ENCODE results near the gene PRSS27. TPM values are rescaled to one million over a fixed set of nuclear protein-coding genes. Genes with fewer than 3 reads are reported as not detected.

The PRSS27 gene
- total RNA-seq, 3 donors from 2014 or later (not counting 1 experiment from before 2014, with no cell fraction given), result 0.42 to 1.3 (median 1.2) TPM

DNA sequence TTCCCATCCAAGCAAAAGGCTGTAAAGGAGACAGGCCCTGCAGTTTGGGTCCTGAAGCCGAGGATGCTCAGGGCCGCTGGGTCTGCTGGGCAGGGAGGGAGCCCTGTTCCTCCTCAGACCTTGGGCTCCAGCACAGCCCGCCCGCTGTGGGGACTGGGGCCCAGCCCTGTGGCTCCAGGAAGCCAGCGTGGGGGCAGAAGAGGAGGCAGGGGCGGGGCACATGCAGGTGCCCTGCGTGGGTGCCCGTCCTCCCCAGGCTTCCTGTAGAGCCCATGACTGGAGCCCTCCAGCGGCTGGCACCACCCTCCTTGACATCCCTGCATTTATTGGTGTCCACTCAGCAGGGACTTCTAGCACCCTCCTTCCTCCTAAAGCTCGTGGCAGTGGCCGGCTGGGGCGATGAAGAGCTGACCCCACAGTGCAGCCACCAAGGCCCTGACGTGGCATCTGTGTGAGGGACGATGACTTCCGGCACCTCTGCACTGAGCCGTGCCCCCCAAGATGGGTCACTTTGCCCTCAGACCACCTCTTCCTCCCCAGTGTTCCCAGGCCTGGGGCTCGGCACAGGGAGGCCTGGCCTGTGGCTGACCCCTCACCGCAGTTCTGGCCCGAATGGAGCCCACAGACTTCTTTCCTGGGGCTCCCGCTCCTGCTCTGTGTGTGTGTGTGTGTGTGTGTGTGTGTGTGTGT, 9.9 kb downstream of the PRSS27 start:
- TF ChIP-seq, protein P1, sequence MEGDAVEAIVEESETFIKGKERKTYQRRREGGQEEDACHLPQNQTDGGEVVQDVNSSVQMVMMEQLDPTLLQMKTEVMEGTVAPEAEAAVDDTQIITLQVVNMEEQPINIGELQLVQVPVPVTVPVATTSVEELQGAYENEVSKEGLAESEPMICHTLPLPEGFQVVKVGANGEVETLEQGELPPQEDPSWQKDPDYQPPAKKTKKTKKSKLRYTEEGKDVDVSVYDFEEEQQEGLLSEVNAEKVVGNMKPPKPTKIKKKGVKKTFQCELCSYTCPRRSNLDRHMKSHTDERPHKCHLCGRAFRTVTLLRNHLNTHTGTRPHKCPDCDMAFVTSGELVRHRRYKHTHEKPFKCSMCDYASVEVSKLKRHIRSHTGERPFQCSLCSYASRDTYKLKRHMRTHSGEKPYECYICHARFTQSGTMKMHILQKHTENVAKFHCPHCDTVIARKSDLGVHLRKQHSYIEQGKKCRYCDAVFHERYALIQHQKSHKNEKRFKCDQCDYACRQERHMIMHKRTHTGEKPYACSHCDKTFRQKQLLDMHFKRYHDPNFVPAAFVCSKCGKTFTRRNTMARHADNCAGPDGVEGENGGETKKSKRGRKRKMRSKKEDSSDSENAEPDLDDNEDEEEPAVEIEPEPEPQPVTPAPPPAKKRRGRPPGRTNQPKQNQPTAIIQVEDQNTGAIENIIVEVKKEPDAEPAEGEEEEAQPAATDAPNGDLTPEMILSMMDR (IDR thresholded peaks at IDR 0.05), result no peak
- Histone ChIP-seq H3K36me3 (ENCODE audit: control insufficient read depth, insufficient read depth, low read length) (peaks cover 30% of the 10 kb centered on the region), H3K4me1 (ENCODE audit: control insufficient read depth, insufficient read depth, low read length) (peaks cover under 1% of the 10 kb centered on the region), H3K27ac (ENCODE audit: low read length) (no peak overlapping the region), H3K27me3 (ENCODE audit: control insufficient read depth, insufficient read depth, low read length) (no peaks in the 10 kb centered on the region), H3K4me3 (ENCODE audit: low read length) (no peak overlapping the region), H3K9me3 (ENCODE audit: control insufficient read depth, insufficient read depth, low read length) (no peaks in the 10 kb centered on the region)
- DNase-seq (no peak), ATAC-seq (no peak)
- Mint-ChIP-seq H3K36me3 (no peaks in the 10 kb centered on the region), H3K27me3 (ENCODE audit: low read depth in 2 of 2) (peaks cover 0 to 9% of the 10 kb centered on the region in 2 donors), H3K9me3 (no peaks in the 10 kb centered on the region), H3K4me1 (peaks cover 4 to 5% of the 10 kb centered on the region in 2 donors), H3K27ac (no peak overlapping the region), H3K4me3 (no peak overlapping the region)
- intact Hi-C loops (cut with micrococcal nuclease), result no loop called here
- 81% methylated on average over 20 of the region's 20 CpGs for WGBS (ENCODE audit: insufficient coverage)

DNA sequence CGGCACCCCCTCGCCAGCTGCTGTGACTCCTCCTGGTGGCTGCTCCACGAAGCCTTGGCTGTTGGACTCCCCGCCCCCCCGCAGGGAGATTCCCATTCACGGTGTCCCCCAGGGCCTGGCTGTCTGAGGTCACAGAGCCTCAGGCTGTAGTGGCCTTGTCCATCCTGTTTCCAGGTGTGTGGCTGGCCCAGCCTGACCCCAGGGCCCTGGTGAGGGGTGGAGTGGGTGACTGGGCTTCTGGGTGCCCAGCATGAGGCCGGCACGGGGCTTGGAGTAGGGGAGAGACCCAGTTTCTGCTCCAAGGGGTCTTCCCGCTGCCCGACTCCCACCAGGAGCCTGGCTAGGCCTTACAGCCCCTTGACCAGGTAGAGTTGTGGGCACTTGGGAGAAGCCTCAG, 10.4 kb downstream of the PRSS27 start:
- Mint-ChIP-seq H3K27me3 (ENCODE audit: low read depth in 2 of 2) (peaks cover 0 to 3% of the 10 kb centered on the region in 2 donors), H3K9me3 (no peaks in the 10 kb centered on the region), H3K27ac (no peak overlapping the region), H3K36me3 (no peaks in the 10 kb centered on the region), H3K4me1 (no peaks in the 10 kb centered on the region), H3K4me3 (no peak overlapping the region)
- intact Hi-C loops (cut with micrococcal nuclease), result no loop called here
- Histone ChIP-seq H3K4me3 (ENCODE audit: low read length) (no peak overlapping the region), H3K4me1 (ENCODE audit: control insufficient read depth, insufficient read depth, low read length) (no peaks in the 10 kb centered on the region), H3K27ac (ENCODE audit: low read length) (no peak overlapping the region), H3K27me3 (ENCODE audit: control insufficient read depth, insufficient read depth, low read length) (no peaks in the 10 kb centered on the region), H3K9me3 (ENCODE audit: control insufficient read depth, insufficient read depth, low read length) (no peaks in the 10 kb centered on the region), H3K36me3 (ENCODE audit: control insufficient read depth, insufficient read depth, low read length) (peaks cover 35% of the 10 kb centered on the region)
- 96% methylated on average over 10 of the region's 10 CpGs for WGBS (ENCODE audit: insufficient coverage)
- DNase-seq, result no peak
- TF ChIP-seq, protein P1 (IDR thresholded peaks at IDR 0.05), result no peak
- no peak for ATAC-seq

DNA sequence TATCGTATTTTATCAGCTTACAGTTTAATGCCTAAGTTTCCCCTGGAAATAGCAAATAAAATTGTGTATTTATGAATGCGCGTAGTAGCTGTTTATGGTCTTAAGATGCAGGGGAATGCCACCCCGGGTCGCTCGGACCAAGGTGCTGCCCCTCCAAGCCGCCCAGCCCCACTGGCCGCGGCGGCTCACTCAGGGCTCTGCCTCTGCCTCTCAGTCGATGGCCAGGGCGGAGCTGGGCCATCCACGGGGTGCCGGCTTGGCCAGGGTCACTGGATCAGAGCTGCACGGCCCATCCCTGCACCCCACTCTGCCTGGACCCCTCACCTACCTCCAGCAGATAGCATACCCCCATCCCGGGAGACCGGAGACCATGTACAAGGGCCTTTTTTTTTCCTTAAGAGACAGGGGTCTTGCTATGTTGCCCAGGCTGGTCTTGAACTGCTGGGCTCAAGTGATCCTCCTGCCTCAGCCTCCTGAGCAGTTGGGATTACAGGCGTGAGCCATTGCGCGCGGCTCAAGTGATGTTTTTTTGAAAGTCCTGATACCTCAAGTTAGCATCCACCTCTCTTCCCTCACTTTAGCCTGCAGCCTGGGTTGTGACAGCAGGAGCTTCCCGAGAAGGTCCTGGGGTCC, 11.0 kb downstream of the PRSS27 start:
- no peak for DNase-seq

More for the DNA sequence above, 11.0 kb downstream of the PRSS27 start:
- no peak overlapping the region for H3K27ac ChIP-seq (ENCODE audit: low read length)
- TF ChIP-seq, protein P1 (IDR thresholded peaks at IDR 0.05), result no peak
- WGBS (ENCODE audit: insufficient coverage), result 96% methylated on average over 22 of the region's 22 CpGs
- H3K36me3 Mint-ChIP-seq, result no peaks in the 10 kb centered on the region
- H3K9me3 Mint-ChIP-seq, result no peaks in the 10 kb centered on the region
- no peaks in the 10 kb centered on the region for H3K9me3 ChIP-seq (ENCODE audit: control insufficient read depth, insufficient read depth, low read length)
- intact Hi-C loops (cut with micrococcal nuclease), result no loop called here
- no peaks in the 10 kb centered on the region for H3K4me1 ChIP-seq (ENCODE audit: control insufficient read depth, insufficient read depth, low read length)
- H3K27me3 Mint-ChIP-seq (ENCODE audit: low read depth in 2 of 2), result peaks cover 0 to 2% of the 10 kb centered on the region in 2 donors
- H3K4me3 ChIP-seq (ENCODE audit: low read length), result no peak overlapping the region
- H3K36me3 ChIP-seq (ENCODE audit: control insufficient read depth, insufficient read depth, low read length), result peaks cover 35% of the 10 kb centered on the region
- no peak for ATAC-seq
- no peaks in the 10 kb centered on the region for H3K27me3 ChIP-seq (ENCODE audit: control insufficient read depth, insufficient read depth, low read length)
- no peaks in the 10 kb centered on the region for H3K4me1 Mint-ChIP-seq
- H3K4me3 Mint-ChIP-seq, result no peak overlapping the region
- no peak overlapping the region for H3K27ac Mint-ChIP-seq

Measured in natural killer cell (primary cell).